ENCODE results near the gene SGMS1.

The SGMS1 gene

DNA sequence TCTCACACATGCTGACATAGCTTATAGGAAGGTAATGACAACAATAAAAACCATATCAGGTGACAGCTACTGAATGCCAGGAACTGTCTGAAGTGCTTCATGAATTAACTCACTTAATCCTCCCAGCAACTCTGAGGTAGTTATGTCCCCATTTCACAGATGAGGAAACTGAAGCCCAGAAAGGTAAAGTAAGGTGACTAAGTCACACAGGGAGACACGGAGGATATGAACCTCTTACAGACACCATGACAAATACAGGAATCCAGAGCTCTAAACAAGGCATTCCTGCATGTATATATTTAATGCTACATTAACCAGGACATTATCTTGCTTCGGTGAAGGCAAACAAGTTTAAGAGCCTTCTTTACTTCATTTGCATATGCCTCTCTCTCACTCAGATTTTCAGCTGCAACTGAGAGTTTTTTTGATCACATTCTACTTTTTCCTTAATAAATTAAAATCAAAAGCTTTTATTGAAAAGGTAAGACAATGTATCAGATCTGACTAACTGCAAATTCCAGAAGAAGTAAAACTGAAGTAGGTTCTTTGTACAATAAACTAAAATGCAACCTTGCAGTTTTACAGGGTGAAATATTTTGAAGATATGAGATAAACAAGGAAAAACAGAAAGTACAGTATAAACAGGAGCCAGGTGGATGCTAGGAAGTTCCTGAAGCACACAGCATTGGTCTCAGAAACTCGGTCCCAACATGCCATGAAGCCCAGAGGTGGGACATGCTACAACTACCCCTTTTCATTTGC lies 79.5 kb downstream of the SGMS1 start:
- no peak for TF ChIP-seq SIN3A (IDR thresholded peaks at IDR 0.05; ENCODE audit: borderline replicate concordance, insufficient read depth, low read length)
- TF ChIP-seq POLR2AphosphoS5 (IDR thresholded peaks at IDR 0.05; ENCODE audit: low read depth, low read length), result no peak
- no peak for TF ChIP-seq TAF1 (IDR thresholded peaks at IDR 0.05; ENCODE audit: borderline replicate concordance, insufficient read depth, low read length)
- TF ChIP-seq, protein P1, sequence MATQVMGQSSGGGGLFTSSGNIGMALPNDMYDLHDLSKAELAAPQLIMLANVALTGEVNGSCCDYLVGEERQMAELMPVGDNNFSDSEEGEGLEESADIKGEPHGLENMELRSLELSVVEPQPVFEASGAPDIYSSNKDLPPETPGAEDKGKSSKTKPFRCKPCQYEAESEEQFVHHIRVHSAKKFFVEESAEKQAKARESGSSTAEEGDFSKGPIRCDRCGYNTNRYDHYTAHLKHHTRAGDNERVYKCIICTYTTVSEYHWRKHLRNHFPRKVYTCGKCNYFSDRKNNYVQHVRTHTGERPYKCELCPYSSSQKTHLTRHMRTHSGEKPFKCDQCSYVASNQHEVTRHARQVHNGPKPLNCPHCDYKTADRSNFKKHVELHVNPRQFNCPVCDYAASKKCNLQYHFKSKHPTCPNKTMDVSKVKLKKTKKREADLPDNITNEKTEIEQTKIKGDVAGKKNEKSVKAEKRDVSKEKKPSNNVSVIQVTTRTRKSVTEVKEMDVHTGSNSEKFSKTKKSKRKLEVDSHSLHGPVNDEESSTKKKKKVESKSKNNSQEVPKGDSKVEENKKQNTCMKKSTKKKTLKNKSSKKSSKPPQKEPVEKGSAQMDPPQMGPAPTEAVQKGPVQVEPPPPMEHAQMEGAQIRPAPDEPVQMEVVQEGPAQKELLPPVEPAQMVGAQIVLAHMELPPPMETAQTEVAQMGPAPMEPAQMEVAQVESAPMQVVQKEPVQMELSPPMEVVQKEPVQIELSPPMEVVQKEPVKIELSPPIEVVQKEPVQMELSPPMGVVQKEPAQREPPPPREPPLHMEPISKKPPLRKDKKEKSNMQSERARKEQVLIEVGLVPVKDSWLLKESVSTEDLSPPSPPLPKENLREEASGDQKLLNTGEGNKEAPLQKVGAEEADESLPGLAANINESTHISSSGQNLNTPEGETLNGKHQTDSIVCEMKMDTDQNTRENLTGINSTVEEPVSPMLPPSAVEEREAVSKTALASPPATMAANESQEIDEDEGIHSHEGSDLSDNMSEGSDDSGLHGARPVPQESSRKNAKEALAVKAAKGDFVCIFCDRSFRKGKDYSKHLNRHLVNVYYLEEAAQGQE (IDR thresholded peaks at IDR 0.05; ENCODE audit: insufficient read depth in 1 of 2, low read depth in 2 of 2, low read length in 2 of 2), result no peak
- TF ChIP-seq FOXP2 (optimal IDR thresholded peaks at IDR 0.05; ENCODE audit: borderline replicate concordance, extremely low read depth, extremely low read length, insufficient read depth), result no peak

DNA sequence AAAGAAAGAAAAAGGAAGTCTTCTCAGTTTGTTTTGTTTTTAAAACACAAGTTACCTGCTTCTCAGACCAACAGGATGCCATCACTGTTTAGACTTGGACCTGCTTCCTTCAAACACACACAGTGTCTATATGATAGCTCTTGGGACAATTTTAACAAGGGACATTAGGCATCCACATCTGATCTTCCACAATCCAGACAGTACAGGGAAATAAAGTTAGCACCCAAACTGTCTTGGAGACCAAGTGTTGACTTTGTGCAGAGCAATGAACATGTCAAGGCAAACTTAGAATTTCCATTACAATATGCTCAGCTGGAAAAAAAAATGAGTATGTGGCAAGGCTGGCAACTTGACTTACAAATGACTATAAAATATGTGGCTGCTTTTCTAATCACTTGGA lies 80.9 kb downstream of the SGMS1 start:
- TF ChIP-seq TAF1 (IDR thresholded peaks at IDR 0.05; ENCODE audit: borderline replicate concordance, insufficient read depth, low read length), result no peak
- TF ChIP-seq POLR2AphosphoS5 (IDR thresholded peaks at IDR 0.05; ENCODE audit: low read depth, low read length), result no peak
- TF ChIP-seq FOXP2 (optimal IDR thresholded peaks at IDR 0.05; ENCODE audit: borderline replicate concordance, extremely low read depth, extremely low read length, insufficient read depth), result no peak
- TF ChIP-seq SIN3A (IDR thresholded peaks at IDR 0.05; ENCODE audit: borderline replicate concordance, insufficient read depth, low read length), result no peak
- TF ChIP-seq, protein P1 (IDR thresholded peaks at IDR 0.05; ENCODE audit: insufficient read depth in 1 of 2, low read depth in 2 of 2, low read length in 2 of 2), result no peak

DNA sequence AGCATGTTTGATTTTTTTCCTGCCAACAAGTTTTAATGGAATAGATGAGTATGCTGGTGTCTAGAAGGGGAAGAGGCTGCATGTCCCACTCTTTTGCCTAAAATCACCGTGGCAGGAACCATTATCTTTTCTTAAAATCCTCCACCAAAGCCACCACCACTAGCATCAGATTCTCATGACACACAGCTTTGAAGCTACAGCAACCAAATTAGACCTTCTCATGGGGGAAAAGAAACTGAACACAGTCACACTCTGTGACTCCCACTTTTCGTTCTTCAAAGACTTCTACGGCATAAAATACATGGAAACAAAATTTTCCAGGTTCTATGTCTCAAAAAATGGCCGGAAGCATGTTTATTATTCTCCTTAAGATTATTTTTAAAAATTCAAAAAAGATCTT lies 81.8 kb downstream of the SGMS1 start:
- no peak for TF ChIP-seq SIN3A (IDR thresholded peaks at IDR 0.05; ENCODE audit: borderline replicate concordance, insufficient read depth, low read length)
- no peak for TF ChIP-seq TAF1 (IDR thresholded peaks at IDR 0.05; ENCODE audit: borderline replicate concordance, insufficient read depth, low read length)
- no peak for TF ChIP-seq POLR2AphosphoS5 (IDR thresholded peaks at IDR 0.05; ENCODE audit: low read depth, low read length)
- TF ChIP-seq FOXP2 (optimal IDR thresholded peaks at IDR 0.05; ENCODE audit: borderline replicate concordance, extremely low read depth, extremely low read length, insufficient read depth), result no peak
- TF ChIP-seq, protein P1 (IDR thresholded peaks at IDR 0.05; ENCODE audit: insufficient read depth in 1 of 2, low read depth in 2 of 2, low read length in 2 of 2), result no peak

DNA sequence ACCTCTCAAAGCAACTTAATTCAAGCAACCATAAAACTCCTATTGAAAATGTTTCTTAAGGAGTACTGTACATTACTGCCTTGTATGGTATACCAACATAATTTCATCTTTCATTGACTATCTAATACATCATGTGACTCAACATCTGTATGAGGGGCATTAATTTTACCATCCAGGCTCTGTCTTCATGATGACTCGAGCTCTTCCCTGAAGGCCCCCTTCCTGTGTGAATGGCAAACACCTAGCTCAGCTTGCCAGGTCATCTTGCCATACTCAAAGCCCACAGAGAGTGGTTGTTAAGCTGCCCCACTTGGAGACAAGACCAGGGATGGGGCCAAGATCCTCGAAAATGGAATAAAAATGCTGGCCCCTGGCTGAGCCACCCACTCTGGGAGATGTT lies 82.4 kb downstream of the SGMS1 start:
- TF ChIP-seq FOXP2 (optimal IDR thresholded peaks at IDR 0.05; ENCODE audit: borderline replicate concordance, extremely low read depth, extremely low read length, insufficient read depth), result no peak
- TF ChIP-seq, protein P1 (IDR thresholded peaks at IDR 0.05; ENCODE audit: insufficient read depth in 1 of 2, low read depth in 2 of 2, low read length in 2 of 2), result no peak
- no peak for TF ChIP-seq SIN3A (IDR thresholded peaks at IDR 0.05; ENCODE audit: borderline replicate concordance, insufficient read depth, low read length)
- no peak for TF ChIP-seq POLR2AphosphoS5 (IDR thresholded peaks at IDR 0.05; ENCODE audit: low read depth, low read length)
- TF ChIP-seq TAF1 (IDR thresholded peaks at IDR 0.05; ENCODE audit: borderline replicate concordance, insufficient read depth, low read length), result no peak
